Measurements from ENCODE around the gene KCNE4. TPM values are rescaled to one million over a fixed set of nuclear protein-coding genes. Genes with fewer than 3 reads are reported as not detected.

Gene KCNE4
- total RNA-seq, 1 donor from 2014 or later = 0.27 TPM

DNA sequence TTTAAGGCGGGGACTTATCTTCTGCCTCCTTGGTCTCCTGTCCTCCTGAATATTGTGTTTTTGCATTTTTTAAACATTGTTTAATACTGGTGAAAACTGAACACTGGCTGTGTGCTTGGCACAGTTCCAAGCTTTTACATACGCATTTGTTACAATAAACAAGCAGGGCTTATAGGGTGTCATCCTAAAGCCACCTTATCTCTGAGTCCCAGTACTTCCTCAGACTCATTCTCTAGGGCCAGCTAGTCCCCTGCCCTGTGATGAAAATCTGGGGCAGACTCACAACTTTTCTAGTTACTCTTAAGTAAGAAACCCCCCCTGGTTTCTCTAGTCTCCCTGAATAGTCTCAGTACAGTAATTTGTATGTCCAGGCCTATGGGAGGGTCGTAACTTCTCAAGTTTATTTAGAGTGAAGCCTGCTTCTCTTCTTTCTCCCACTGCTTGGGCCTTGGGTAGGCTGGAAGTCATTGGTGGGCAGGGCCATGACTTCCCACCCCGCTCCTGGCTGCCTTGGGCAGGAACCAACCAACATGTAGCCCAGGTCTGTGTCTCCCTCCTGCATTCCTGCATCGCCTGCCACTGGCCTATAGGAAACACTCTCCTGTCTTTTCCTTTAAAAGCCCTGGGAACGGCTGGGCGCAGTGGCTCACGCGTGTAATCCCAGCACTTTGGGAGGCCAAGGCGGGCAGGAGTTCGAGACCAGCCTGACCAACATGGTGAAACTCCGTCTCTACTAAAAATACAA, 7.7 kb upstream of the KCNE4 start:
- H3K9ac ChIP-seq (ENCODE audit: low read length) = no peak overlapping the region

DNA sequence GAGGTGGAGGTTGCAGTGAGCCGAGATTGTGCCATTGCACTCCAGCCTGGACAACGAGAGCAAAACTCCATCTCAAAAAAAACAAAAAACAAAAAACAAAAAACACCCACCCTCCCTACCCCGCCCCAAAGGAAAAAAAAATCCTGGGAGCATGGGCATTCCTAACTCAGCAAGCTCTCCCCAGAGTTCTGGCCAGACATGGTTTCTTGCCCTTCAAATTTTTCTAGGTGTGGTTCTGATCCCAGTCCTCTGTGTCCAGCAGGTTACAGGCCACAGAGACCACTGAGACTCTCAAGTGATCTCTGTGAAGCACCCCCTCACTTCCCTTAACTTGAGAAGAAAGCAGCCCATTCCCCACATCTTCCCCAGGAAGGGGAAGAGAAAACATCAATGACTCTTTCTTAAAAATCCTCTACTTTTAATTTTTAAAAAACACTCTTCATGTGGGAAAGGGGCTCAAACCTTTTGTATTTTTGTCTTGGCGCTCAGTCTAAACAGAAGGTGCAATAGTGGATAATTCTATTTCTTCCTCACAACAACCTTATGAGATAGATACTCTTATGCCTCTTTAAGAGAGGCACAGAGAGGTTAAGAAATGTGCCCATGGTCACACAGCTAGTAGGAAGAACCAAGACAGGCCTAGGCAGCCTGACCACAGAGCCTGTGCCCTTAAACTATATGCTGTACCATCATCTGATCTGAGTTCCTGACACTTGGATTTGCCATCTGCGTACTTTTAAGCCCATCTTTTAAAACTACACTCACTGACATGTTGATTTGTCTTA, 6.9 kb upstream of the KCNE4 start:
- Histone ChIP-seq H3K4me1 (ENCODE audit: insufficient read depth, low read length) (peaks cover 32% of the 10 kb centered on the region), H3K4me2 (ENCODE audit: low read length) (no peak overlapping the region), H3K4me3 (ENCODE audit: insufficient read depth, low read depth, low read length) (no peak overlapping the region), H3K79me2 (ENCODE audit: insufficient read depth, low read length) (no peaks in the 10 kb centered on the region), H3K27ac (ENCODE audit: low read depth, low read length) (no peak overlapping the region), H3K27me3 (ENCODE audit: insufficient read depth, low read length) (no peaks in the 10 kb centered on the region), H4K20me1 (ENCODE audit: insufficient read depth, low read length) (no peaks in the 10 kb centered on the region), H2AFZ (ENCODE audit: low read depth, low read length) (no peak overlapping the region), H3K36me3 (ENCODE audit: insufficient read depth, low read length) (no peaks in the 10 kb centered on the region), H3K9me3 (ENCODE audit: insufficient read depth, low read depth, low read length) (no peaks in the 10 kb centered on the region), H3K9ac (ENCODE audit: low read length) (no peak overlapping the region)
- Mint-ChIP-seq H3K4me3 (ENCODE audit: unreplicated experiment) (no peak overlapping the region), H3K27me3 (ENCODE audit: low read depth, unreplicated experiment) (no peaks in the 10 kb centered on the region), H3K36me3 (ENCODE audit: low read depth, unreplicated experiment) (peaks cover 2% of the 10 kb centered on the region), H3K27ac (ENCODE audit: unreplicated experiment) (peak overlapping the region; percentile 84), H3K9me3 (ENCODE audit: unreplicated experiment) (peaks cover 2% of the 10 kb centered on the region), H3K4me1 (ENCODE audit: low read depth, unreplicated experiment) (peaks cover 63% of the 10 kb centered on the region)
- DNase-seq (ENCODE audit: low read depth) = no peak
- FAIRE-seq = no peak
- TF ChIP-seq, protein P1, sequence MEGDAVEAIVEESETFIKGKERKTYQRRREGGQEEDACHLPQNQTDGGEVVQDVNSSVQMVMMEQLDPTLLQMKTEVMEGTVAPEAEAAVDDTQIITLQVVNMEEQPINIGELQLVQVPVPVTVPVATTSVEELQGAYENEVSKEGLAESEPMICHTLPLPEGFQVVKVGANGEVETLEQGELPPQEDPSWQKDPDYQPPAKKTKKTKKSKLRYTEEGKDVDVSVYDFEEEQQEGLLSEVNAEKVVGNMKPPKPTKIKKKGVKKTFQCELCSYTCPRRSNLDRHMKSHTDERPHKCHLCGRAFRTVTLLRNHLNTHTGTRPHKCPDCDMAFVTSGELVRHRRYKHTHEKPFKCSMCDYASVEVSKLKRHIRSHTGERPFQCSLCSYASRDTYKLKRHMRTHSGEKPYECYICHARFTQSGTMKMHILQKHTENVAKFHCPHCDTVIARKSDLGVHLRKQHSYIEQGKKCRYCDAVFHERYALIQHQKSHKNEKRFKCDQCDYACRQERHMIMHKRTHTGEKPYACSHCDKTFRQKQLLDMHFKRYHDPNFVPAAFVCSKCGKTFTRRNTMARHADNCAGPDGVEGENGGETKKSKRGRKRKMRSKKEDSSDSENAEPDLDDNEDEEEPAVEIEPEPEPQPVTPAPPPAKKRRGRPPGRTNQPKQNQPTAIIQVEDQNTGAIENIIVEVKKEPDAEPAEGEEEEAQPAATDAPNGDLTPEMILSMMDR (IDR thresholded peaks at IDR 0.05; ENCODE audit: insufficient read depth, low read depth, low read length) = no peak
- no peak for TF ChIP-seq EZH2 (IDR thresholded peaks at IDR 0.05; ENCODE audit: insufficient read depth, low read length)

More for the DNA sequence above, 7.7 kb upstream of the KCNE4 start:
- H3K9me3 Mint-ChIP-seq (ENCODE audit: unreplicated experiment) = peaks cover 2% of the 10 kb centered on the region
- Histone ChIP-seq H3K4me2 (ENCODE audit: low read length) (no peak overlapping the region), H3K9me3 (ENCODE audit: insufficient read depth, low read depth, low read length) (no peaks in the 10 kb centered on the region), H4K20me1 (ENCODE audit: insufficient read depth, low read length) (no peaks in the 10 kb centered on the region), H3K4me3 (ENCODE audit: insufficient read depth, low read depth, low read length) (no peak overlapping the region), H3K27ac (ENCODE audit: low read depth, low read length) (no peak overlapping the region), H3K79me2 (ENCODE audit: insufficient read depth, low read length) (no peaks in the 10 kb centered on the region), H3K36me3 (ENCODE audit: insufficient read depth, low read length) (no peaks in the 10 kb centered on the region), H2AFZ (ENCODE audit: low read depth, low read length) (no peak overlapping the region), H3K27me3 (ENCODE audit: insufficient read depth, low read length) (no peaks in the 10 kb centered on the region), H3K4me1 (ENCODE audit: insufficient read depth, low read length) (peaks cover 32% of the 10 kb centered on the region)
- peak overlapping the region; percentile 35 for H3K27ac Mint-ChIP-seq (ENCODE audit: unreplicated experiment)
- TF ChIP-seq, protein P1 (IDR thresholded peaks at IDR 0.05; ENCODE audit: insufficient read depth, low read depth, low read length) = no peak
- TF ChIP-seq EZH2 (IDR thresholded peaks at IDR 0.05; ENCODE audit: insufficient read depth, low read length) = no peak
- H3K4me1 Mint-ChIP-seq (ENCODE audit: low read depth, unreplicated experiment) = peaks cover 63% of the 10 kb centered on the region
- FAIRE-seq = no peak
- H3K4me3 Mint-ChIP-seq (ENCODE audit: unreplicated experiment) = no peak overlapping the region
- DNase-seq (ENCODE audit: low read depth) = no peak
- no peaks in the 10 kb centered on the region for H3K27me3 Mint-ChIP-seq (ENCODE audit: low read depth, unreplicated experiment)
- H3K36me3 Mint-ChIP-seq (ENCODE audit: low read depth, unreplicated experiment) = peaks cover 2% of the 10 kb centered on the region
